Measurements from ENCODE around the gene CEP57L1.
"Not testable (repeated sequence)": the region's sequence is repeated elsewhere in the genome, so short reads cannot be mapped to it uniquely, and the experiment has no call there.

CEP57L1 gene

DNA sequence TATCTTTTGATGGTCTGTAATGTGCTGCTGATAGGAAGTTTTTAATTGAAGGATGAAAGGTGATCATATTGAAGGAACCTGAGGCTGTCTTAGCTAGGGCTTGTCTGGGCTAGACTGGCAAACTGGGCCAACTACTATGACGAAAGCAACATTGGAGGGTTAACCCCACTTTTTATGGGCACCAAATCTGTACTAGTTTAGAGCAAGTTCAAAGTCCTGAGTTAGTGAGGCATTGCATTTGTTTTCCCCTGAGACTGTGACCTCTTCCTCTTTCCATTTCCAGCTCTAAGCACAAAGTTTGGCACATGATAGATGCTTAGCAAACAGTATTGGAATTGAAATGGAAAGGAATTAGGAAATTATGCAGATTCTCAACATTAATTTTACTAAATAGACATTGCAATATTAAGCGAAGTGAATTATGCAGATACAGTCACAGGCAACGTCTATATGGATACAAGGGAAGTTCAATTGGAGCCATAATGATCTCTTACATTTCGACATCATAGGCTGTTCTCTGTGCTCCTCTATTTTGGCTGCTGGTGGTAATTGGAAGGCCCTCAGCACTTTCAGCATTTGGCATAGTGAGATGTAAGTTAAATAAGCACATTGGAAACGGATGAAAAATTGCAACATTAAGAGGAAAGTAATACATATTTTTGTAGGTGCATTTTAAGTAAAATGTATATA lies 22.2 kb downstream of the CEP57L1 start:
- no peak for DNase-seq

DNA sequence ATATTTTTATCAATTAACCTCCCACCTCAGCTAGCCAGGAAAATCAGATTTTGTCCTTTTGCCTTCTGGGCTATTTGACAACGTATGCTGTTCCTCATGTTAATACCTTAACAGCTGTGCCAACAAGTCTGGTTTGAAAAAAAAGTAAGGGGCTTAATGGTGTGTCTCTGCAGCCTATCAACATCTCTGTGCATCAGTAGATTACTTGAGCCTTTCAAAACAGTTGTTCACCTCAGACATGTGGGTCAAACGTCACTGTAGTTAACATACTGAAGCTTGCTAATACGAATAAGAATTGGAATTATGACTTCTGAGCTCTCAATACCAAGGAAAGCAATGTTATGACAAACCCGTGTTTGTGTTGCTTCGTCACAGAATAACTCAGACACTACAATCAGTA lies 23.0 kb downstream of the CEP57L1 start:
- no peak for DNase-seq

DNA sequence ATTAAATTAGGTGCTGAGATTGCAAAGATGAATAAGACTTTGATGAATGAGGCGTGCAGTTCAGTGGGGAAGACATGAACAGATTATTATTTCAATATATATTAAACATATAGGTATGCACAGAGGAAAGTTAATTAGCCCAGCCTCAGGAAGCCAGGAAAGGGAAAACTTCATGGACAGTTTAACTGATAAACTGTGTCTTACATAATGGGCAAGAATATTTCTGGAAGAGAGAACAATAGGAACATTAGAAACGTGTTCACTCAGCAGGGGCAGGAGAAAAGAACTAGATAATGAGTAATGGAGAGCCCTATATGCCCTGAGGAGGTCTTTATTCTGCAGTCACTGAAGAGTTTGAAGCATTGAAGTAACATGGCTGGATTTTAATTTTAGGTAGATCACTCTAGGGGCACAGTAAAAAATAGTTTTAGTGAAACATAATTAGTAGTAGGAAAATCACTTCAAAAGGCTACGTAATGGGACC lies 23.6 kb downstream of the CEP57L1 start:
- no peak for DNase-seq

DNA sequence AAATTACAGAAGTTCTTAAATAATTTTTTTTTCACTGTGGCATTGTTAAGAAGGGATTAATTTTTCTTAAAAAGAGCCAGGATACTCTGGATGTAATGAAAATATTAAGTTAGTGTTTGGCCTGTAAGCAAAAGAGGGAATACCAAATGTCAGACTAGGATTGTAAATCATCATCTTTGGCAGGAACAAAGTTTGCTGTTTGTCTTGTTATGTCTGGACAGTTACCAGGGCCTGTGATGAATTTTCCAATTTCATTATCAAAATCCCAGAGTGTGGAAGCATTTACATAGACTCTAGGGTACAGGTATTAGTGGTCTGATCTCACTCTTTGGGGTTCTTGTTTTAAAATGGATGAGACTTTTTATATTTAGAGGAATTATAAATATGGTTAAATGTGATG lies 26.1 kb downstream of the CEP57L1 start:
- DNase-seq, result no peak

DNA sequence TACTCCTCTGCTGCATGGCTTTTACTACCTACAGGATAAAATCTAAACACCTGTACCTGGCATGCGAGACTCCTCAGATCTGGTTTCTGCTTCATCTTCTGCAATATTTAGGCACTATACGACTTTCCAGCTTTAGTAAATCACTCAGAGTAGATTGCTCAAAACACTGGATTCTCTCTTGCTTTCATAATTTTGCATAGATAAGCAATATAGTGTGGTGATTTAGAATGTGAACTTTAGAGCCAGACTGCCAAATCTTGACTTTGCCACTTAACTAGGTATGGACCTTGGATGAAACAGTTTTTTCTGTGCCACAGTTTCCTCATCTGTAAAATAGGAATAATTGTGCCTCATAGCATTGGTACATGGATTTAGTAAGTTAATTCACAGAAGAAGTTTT lies 28.9 kb downstream of the CEP57L1 start:
- DNase-seq, result no peak

DNA sequence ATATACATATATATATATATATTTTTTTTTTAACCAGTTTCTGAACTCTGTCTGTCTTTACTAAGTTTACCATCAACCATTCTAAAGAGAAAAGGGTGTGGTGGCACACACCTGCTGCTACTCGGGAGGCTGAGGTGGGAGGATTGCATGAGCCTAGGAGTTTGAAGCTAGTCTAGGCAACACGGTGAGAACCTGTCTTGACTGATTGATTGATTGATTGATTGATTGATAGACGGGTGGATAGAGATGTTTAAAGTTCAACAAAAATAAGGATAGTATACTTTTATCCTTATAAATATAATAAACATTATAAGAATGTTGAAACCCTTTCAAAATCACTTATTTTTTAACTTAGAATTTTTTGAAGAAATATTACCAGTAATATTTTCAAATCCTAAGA lies 30.2 kb downstream of the CEP57L1 start:
- DNase-seq, result no peak

DNA sequence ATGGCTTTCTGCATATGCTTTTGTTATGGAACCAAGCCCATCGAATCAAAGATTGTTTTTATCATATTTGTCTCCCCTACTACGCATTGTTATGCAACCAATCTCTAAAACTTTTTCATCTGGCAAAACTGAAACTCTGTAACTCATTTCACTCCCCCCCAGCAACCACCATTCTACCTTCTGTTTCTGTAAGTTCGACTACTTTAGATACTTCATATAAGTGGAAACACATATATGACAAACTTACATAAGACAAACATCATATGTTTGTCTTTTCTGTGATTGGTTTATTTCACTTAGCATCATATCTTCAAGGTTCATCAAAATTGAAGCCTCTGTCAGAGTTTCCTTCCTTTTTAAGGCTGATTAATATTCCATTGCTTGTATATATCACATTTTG lies 34.8 kb downstream of the CEP57L1 start:
- no peak for DNase-seq

DNA sequence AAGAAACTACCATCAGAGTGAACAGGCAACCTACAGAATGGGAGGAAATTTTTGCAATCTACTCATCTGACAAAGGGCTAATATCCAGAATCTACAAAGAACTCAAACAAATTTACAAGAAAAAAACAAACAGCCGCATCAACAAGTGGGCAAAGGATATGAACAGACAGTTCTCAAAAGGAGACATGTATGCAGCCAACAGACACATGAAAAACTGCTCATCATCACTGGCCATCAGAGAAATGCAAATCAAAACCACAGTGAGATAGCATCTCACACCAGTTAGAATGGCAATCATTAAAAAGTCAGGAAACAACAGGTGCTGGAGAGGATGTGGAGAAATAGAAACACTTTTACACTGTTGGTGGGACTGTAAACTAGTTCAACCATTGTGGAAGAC lies 40.3 kb downstream of the CEP57L1 start:
- DNase-seq, result not testable (repeated sequence)

DNA sequence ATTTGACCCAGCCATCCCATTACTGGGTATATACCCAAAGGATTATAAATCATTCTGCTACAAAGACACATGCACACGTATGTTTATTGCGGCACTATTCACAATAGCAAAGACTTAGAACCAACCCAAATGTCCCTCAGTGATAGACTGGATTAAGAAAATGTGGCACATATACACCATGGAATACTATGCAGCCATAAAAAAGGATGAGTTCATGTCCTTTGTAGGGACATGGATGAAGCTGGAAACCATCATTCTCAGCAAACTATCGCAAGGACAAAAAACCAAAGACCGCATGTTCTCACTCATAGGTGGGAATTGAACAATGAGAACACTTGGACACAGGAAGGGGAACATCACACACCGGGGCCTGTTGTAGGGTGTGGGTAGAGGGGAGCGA lies 40.7 kb downstream of the CEP57L1 start:
- DNase-seq, result not testable (repeated sequence)

DNA sequence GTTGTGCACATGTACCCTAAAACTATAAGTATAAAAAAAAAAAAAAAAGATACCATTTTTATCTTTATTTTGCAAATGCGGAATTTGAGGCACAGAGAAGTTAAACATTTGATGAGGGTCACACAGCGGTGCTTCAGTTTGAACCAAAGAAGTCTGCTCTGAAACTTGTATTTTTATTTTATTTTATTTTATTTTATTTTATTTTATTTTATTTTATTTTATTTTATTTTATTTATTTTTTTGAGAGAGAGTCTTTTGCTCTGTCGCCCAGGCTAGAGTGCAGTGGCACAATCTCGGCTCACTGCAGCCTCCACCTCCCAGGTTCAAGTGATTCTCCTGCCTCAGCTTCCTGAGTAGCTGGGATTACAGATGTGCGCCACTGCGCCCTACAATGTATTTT lies 41.2 kb downstream of the CEP57L1 start:
- not testable (repeated sequence) for DNase-seq

DNA sequence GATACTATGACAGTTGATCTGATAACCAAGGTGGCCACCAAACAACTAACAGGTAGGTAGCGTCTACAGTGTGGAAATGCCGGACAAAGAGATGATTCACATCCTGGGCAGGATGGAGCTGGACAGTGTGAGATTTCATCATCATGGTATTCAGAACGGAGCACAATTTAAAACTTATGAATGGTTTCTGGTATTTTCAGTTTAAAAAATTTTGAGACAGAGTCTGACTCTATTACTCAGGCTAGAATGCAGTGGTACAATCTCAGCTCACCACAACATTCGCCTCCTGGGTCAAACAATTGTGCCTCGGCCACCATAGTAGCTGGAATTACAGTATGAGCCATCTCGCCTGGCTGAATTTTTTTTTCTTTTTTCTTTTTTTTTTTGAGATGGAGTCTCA lies 43.8 kb downstream of the CEP57L1 start:
- no peak for DNase-seq

DNA sequence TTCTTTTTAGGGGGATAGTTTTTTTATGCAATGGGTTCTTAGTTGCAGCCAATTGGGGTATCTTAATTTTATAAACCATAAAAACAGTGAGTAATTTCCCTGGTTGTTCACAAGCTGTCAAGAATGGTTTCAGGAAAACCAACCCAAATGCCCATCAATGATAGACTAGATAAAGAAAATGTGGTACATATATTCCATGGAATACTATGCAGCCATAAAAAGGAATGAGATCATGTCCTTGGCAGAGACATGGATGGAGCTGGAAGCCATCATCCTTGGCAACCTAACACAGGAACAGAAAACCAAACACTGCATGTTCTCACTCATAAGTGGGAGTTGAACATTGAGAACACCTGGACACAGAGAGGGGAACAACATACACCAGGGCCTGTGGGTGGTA lies 46.8 kb downstream of the CEP57L1 start:
- DNase-seq, result not testable (repeated sequence)

DNA sequence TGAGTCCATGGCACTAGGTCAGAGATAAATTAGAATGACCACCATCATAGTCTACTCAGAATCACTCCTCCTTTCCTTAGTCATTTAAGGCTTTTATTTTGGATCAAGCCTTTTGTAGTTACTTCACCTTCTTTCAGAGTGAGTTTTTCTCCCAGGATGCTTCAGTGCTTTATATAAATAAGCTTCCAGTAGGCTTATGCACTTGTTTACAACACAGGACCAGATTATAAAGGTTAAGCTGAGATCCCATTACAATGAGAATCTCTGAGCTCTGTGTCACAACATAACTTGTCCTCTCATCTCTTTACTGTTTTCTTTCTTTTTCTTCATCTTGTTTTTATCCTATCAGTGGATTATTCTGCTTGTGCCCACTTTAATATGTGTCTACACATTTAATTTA lies 47.9 kb downstream of the CEP57L1 start:
- no peak for DNase-seq

DNA sequence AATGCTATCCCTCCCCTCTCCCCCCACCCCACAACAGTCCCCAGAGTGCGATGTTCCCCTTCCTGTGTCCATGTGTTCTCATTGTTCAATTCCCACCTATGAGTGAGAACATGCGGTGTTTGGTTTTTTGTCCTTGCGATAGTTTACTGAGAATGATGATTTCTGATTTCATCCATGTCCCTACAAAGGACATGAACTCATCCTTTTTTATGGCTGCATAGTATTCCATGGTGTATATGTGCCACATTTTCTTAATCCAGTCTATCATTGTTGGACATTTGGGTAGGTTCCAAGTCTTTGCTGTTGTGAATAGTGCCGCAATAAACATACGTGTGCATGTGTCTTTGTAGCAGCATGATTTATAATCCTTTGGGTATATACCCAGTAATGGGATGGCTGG lies 52.9 kb downstream of the CEP57L1 start:
- DNase-seq, result not testable (repeated sequence)

DNA sequence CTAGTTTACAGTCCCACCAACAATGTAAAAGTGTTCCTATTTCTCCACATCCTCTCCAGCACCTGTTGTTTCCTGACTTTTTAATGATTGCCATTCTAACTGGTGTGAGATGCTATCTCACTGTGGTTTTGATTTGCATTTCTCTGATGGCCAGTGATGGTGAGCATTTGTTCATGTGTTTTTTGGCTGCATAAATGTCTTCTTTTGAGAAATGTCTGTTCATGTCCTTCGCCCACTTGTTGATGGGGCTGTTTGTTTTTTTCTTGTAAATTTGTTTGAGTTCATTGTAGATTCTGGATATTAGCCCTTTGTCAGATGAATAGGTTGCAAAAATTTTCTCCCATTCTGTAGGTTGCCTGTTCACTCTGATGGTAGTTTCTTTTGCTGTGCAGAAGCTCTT lies 53.4 kb downstream of the CEP57L1 start:
- not testable (repeated sequence) for DNase-seq

DNA sequence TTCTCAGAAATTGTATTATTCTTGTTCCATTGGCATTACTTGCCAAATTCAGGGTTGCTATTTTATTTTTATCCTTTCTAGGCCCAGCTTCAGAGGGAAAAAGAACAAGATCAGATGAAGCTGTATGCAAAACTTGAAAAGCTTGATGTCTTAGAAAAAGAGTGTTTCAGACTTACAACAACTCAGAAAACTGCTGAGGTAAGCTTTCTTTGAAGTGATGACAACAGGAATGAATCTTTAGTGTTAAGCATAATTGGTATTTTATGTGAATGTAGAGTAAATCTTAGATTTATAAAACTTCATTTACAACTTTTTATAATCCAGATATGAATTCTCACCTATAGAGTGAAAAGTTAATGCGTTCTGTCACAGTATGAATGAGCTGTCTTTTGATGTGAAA lies 58.4 kb downstream of the CEP57L1 start:
- no peak for DNase-seq

DNA sequence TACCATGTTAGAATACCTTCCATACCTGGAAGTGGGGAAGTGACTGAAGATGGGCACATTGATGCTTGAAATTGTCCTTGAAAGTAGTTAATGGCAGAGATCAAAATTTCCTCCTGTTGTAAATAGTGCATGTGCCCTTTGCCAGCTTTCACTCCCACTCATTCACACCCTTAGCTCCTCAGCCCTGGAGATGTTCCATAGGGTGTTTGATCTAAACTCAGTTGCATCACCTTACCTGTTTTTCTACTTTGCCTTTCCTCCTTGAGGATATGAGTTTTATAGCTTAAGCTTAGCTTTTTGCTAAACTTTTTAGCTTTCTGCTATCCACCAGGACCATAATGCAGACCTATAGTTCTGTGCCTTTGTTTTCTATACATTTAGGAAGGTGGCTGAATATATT lies 69.0 kb downstream of the CEP57L1 start:
- DNase-seq, result no peak

DNA sequence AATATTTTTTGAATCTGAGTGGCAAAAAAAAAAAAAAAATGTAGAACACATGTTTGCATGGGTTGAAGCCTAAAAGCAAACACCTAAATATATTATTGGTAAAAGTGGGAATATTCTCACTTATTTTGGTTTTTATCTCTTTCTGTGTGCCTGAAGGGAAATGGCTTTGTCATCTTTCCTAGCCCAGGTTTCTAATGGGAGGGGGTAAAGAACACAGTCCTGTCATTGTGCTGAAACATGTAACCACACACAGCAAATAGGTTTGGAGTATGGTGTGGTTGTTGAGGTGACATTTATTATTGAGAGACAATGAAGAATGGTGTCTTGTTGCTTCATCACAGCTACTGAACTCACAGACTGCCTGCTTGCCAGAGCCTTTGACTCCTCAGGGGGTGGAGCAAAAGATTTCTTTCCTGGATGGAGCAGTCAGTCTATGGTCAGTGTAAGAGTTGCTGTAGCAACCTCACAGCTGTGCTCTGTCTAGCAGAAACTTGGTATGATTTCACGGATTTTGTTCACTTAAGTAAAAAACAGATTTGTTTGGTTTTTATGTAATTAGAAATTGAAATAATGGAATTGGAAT lies 70.2 kb downstream of the CEP57L1 start:
- no peak for DNase-seq

DNA sequence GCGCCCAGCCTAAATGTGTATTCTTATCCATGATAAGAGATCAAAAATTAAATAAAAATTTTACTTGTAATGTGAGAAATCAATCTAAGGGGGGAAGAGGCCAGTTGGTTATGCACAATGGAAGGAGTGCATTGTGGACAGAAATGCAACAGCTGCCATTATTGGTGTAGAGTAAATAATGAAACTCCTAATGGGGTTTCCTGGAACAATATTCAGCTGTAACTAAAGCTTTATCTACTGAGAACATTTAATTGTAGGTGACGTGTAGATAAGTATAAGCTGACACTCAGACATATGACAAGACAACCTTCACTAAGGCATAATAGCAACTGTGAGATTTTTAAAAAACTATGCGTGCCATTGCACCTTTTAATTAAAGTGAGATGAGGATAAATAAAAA lies 71.4 kb downstream of the CEP57L1 start:
- no peak for DNase-seq

DNA sequence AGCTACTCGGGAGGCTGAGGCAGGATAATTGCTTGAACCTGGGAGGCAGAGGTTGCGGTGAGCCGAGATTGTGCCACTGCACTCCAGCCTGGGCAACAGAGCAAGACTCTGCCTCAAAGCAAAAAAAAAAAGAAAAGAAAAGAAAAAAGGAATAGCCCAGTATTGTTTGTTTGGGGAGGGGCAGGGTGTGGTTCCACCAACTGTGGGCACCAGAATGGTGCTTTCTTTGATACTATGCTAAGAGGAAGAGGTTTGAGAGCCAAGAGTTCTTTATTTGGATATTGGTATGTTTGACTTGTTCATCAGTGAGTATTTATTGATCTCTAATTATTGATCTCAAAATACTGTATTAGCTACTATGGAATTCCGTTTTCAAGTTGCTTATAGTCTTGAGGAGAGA lies 72.3 kb downstream of the CEP57L1 start:
- DNase-seq, result no peak

DNA sequence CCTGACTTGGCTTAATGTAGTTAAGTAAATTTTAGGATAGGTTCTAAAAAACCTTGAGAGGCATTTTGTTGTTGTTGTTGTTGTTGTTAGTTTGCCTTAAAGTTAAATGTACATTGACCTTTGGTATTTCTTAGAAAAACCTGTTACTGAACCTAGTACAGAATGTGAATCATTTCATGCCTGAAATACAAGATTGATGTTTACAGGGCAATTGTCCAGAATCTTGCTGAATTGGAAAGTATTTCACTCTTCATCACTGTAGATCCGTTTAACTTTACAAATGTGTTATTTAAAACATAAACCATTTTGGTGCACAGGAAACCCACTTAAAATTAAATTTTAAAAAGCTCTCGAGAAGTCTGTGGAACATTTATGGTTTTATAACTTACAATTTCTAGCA lies 75.0 kb downstream of the CEP57L1 start:
- DNase-seq, result no peak

DNA sequence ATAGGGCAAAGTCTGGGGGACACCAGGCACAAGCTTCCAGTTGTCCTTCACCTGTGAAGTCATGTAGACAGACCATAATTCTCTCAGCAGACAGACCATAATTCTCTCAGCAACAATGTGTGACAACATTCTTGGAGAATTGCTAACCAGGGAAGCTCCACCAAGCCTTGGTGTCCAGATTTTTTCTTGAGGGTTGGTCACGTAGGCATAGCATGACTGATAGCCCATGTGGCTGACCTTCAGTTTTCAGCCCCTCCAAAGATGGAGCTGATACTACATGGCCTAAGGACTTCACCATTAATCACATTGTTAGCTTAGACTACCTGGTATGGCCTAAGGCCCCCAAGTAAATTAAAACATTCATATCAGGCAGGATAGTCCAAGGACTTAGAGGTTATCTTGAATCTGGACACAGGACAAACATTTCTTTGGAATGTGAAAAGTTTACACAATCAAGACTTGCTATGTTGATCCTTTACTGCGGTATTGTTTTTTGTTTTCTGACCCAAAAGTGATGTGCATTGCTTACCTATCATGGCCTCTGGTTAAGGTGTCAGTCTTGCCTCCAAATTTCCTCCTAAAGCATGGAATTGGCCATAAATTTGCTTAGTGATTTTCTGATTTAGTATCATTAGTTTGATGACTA lies 76.9 kb downstream of the CEP57L1 start:
- no peak for DNase-seq

DNA sequence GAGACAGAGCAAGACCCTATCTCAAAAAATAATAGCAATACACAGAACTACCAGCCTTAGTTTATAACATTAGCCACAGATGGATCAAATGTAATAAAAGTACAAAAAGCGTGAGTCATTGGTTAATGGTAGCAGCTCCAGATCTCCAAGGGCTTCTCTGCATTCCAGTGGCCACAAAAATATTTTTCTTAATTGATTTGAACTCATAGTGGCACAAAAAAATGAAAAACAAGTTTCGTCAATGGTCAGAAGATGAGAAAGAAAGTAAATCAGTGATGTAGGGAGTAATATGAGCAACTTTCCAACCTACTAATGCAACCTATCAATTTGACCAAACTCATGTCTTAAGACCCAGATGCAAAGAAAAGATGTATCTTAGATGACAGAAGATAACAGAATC lies 79.6 kb downstream of the CEP57L1 start:
- no peak for DNase-seq

DNA sequence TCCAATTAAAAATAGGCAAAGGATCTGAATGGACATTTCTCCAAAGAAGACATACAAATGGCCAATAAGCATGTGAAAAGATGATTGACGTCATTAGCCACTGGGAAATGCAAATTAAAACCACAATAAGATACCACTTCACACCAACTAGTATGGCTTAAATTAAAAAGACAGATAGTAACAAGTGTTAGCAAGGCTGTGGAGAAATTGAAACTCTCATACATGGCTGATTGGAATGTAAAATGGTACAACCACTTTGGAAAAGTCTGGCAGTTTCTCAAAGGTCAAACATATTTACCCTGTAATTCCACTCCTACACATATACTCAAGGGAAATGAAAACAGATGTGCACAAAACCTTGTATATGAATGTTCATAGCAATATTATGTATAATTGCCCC lies 83.6 kb downstream of the CEP57L1 start:
- DNase-seq, result no peak

DNA sequence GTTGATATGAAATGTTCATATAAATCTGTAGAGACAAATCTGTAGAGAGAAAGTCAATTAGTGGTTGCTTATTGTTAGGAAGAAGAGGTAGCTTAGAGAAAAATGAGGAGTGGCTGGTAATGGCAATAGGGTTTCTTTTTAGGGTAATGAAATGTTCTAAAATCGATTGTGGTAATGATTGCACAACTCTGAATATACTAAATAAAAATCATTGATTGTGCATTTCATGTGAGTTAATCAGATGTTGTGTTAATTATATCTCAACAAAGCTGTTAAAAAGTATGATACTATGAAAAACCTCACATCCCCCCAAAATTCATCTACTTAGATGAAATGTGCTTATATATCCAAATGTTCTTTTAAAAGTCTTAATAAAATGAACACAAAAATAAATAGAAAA lies 84.2 kb downstream of the CEP57L1 start:
- DNase-seq, result no peak
